K562 (cell line): Measurements from ENCODE around the gene C1orf174. TPM values are rescaled to one million over a fixed set of nuclear protein-coding genes. Genes with fewer than 3 reads are reported as not detected.

Experiments used
- CUX1 ChIP-seq: fragments of 200-800 bp; sonication (Bioruptor generic); IDR thresholded peaks from 2 replicates; pipeline ENCODE4 v1.6.1; 2016; ENCODE audit warnings: missing genetic modification characterization, missing compliant biosample characterization
- GTF2F1 ChIP-seq: IDR thresholded peaks from 2 replicates; pipeline ENCODE4 v1.6.1; 2011; ENCODE audit warnings: low read depth, low read length, improper control_type of control experiment
- MTA1 ChIP-seq: fragments of 450-650 bp; IDR thresholded peaks from 2 replicates; pipeline ENCODE4 v1.6.1; 2017; ENCODE audit warnings: borderline replicate concordance
- MYNN ChIP-seq, 2 experiments: sonication (generic); formaldehyde crosslinking in 1 of 2; IDR thresholded peaks; 2 replicates each; pipeline versions ENCODE4 v1.5.0 to v1.6.1; 2016 to 2020; ENCODE audit warnings: antibody characterized with exemption in 1 of 2, missing genetic modification reagents in 1 of 2
- RERE ChIP-seq: sonication (generic); formaldehyde crosslinking; IDR thresholded peaks from 2 replicates; pipeline ENCODE4 v1.8.0; 2023; ENCODE audit warnings: missing genetic modification reagents, mild to moderate bottlenecking, borderline replicate concordance
- SUPT5H ChIP-seq: fragments of 450-650 bp; IDR thresholded peaks from 2 replicates; pipeline ENCODE4 v1.6.1; 2016
- TARDBP ChIP-seq: fragments of 450-650 bp; IDR thresholded peaks from 2 replicates; pipeline ENCODE4 v1.6.1; 2016
- ZBTB33 ChIP-seq: sonication (generic); formaldehyde crosslinking; IDR thresholded peaks from 2 replicates; pipeline ENCODE4 v1.8.1; 2023; ENCODE audit warnings: mild to moderate bottlenecking, missing genetic modification reagents
- ZNF124 ChIP-seq: sonication (generic); formaldehyde crosslinking; IDR thresholded peaks from 2 replicates; pipeline ENCODE4 v1.8.1; 2022; ENCODE audit warnings: missing genetic modification reagents
- ZNF395 ChIP-seq: fragments of 200-800 bp; sonication (Bioruptor generic); IDR thresholded peaks from 2 replicates; pipeline ENCODE4 v1.6.1; 2017; ENCODE audit warnings: missing genetic modification characterization, missing compliant biosample characterization
- ZNF740 ChIP-seq, 3 experiments: fragments of 200-800 bp in 1 of 3; sonication (Bioruptor generic) in 1 of 3; sonication (generic) in 1 of 3; formaldehyde crosslinking in 1 of 3; IDR thresholded peaks; 2 replicates each; pipeline versions ENCODE4 v1.6.1 to v1.8.0; 2016 to 2022; ENCODE audit warnings: mild to moderate bottlenecking in 2 of 3, missing compliant biosample characterization in 2 of 3, missing genetic modification characterization in 2 of 3, missing genetic modification reagents in 1 of 3
- polyA plus RNA-seq, 8 experiments: library from polyadenylated mRNA; depleted of rRNA in 4 of 8; stranded (reverse) in 5 of 8; unstranded in 3 of 8; fragments of >200 nt; fragmentation: Nextera tagmentation in 2 of 8; fragmentation: Illumina TruSeq in 1 of 8; extraction: Ambion mirVana in 2 of 8; extraction: Trizol in 1 of 8; gene quantifications; 2 replicates each; pipeline versions ENCODE4 v1.2.1 to v1.2.3, GENCODE V29; 2011 to 2014; ENCODE audit warnings: inconsistent platforms in 1 of 8, missing spikeins in 1 of 8
- total RNA-seq, 7 experiments: library from RNA; depleted of rRNA in 6 of 7; stranded (reverse); fragments of >200 nt in 6 of 7; fragmentation: Illumina TruSeq in 2 of 7; extraction: Trizol in 2 of 7; gene quantifications; 2 replicates each; pipeline versions ENCODE4 v1.2.1 to v1.2.3, GENCODE V29; 2011 to 2021; ENCODE audit warnings: low replicate concordance in 1 of 7

C1orf174 gene
- total and polyA plus RNA-seq, 9 of the 15 experiments (the other 6 are each of a cell fraction or from before 2014, with no cell fraction given) = 38.5 to 64.9 (median 45.4) TPM

GRCh38 chr1:3900969-3901529 lies 977 bp upstream of the C1orf174 start (continued):
- TF ChIP-seq ZNF740 (CRISPR knock-in tag; IDR thresholded peaks at IDR 0.05) (no peak), ZNF740 (tag; IDR thresholded peaks at IDR 0.05) (no peak), CUX1 (CRISPR knock-in tag) (no peak), GTF2F1 (no peak), TARDBP (peak; percentile 81; the same call in 1 of the 2 replicates), ZBTB33 (CRISPR knock-in tag) (no peak; the same call in 1 of the 2 replicates), RERE (CRISPR knock-in tag) (no peak), MYNN (IDR thresholded peaks at IDR 0.05) (no peak), MYNN (CRISPR knock-in tag; IDR thresholded peaks at IDR 0.05) (no peak), SUPT5H (peak; percentile 76), ZNF124 (CRISPR knock-in tag) (no peak), MTA1 (no peak), ZNF395 (no peak)
